A549 (cell line): ENCODE measurements around the gene CAT. TPM values are rescaled to one million over a fixed set of nuclear protein-coding genes. Genes with fewer than 3 reads are reported as not detected.

ENCODE experiments used
- ATAC-seq, 2 experiments: fragments of 200-7000 bp in 1 of 2; fragments of >200 bp in 1 of 2; cut with Nextera tagmentation in 1 of 2; cut with Tn5 transposase in 1 of 2; 3 replicates each; pipeline versions ENCODE4 v1.8.0 to v1.9.1; 2018 to 2020; ENCODE audit warnings: mild to moderate bottlenecking in 1 of 2, moderate library complexity in 1 of 2
- CTCF ChIA-PET: fragments of 300-600 bp; sonication (Branson Sonifier 250); formaldehyde crosslinking; extraction: SDS; loops from one replicate; lab custom pipeline; 2021; ENCODE audit warnings: antibody characterized with exemption, inconsistent platforms; lab: Yijun Ruan, JAX
- POLR2A ChIA-PET: fragments of 350-600 bp; formaldehyde crosslinking; extraction: SDS; loops from one replicate; lab custom pipeline; 2021; ENCODE audit warnings: antibody characterized with exemption, inconsistent platforms; lab: Yijun Ruan, JAX
- DNase-seq, 2 experiments: peaks; one replicate each; pipeline versions ENCODE4 v3.0.0 to v3.0.0-alpha.2; 2011 to 2016; ENCODE audit warnings: low read depth in 1 of 2, low spot score in 1 of 2
- FAIRE-seq: peaks from 2 replicates; lab custom pipeline; 2011; peaks lifted over from hg19 to GRCh38; lab: Jason Lieb, UNC
- H3K27ac ChIP-seq, 2 experiments: fragments of >200 bp; sonication (Bioruptor Twin); formaldehyde crosslinking; 3 replicates each; pipeline ENCODE4 v1.5.1; 2016 to 2017
- H3K4me1 ChIP-seq: fragments of >200 bp; sonication (Bioruptor Twin); formaldehyde crosslinking; 3 replicates; pipeline ENCODE4 v1.6.1; 2016
- H3K4me2 ChIP-seq: fragments of >200 bp; sonication (Bioruptor Twin); formaldehyde crosslinking; 3 replicates; pipeline ENCODE4 v1.6.1; 2016
- H3K4me3 ChIP-seq: fragments of >200 bp; sonication (Bioruptor Twin); formaldehyde crosslinking; 3 replicates; pipeline ENCODE4 v1.5.1; 2016
- H3K9me3 ChIP-seq: fragments of >200 bp; sonication (Bioruptor Twin); formaldehyde crosslinking; 3 replicates; pipeline ENCODE4 v1.6.1; 2016
- ATOH8 ChIP-seq: fragments of 250-450 bp; sonication (Bioruptor Pico); IDR thresholded peaks from 2 replicates; pipeline ENCODE4 v1.5.0; 2020; ENCODE audit warnings: low read depth, mild to moderate bottlenecking, moderate library complexity
- CBX2 ChIP-seq: fragments of 200-600 bp; sonication (generic); IDR thresholded peaks from 2 replicates; pipeline ENCODE4 v1.6.1; 2016; ENCODE audit warnings: low read depth, mild to moderate bottlenecking, borderline replicate concordance
- CBX8 ChIP-seq: fragments of 200-600 bp; sonication (generic); IDR thresholded peaks from 2 replicates; pipeline ENCODE4 v1.6.1; 2016
- CHD2 ChIP-seq: fragments of 150-350 bp; IDR thresholded peaks from 2 replicates; pipeline ENCODE4 v1.6.1; 2014; ENCODE audit warnings: low read length; ENCODE audit not compliant: partially characterized antibody
- CHD4 ChIP-seq: fragments of 200-600 bp; sonication (generic); IDR thresholded peaks from 2 replicates; pipeline ENCODE4 v1.6.1; 2016; ENCODE audit warnings: antibody characterized with exemption, mild to moderate bottlenecking, borderline replicate concordance
- CTCF ChIP-seq: fragments of >200 bp; sonication (Bioruptor Twin); formaldehyde crosslinking; IDR thresholded peaks from 3 replicates; pipeline ENCODE4 v1.5.1; 2016
- FOXS1 ChIP-seq: fragments of 250-450 bp; sonication (Bioruptor Pico); IDR thresholded peaks from 2 replicates; pipeline ENCODE4 v1.5.0; 2020; ENCODE audit warnings: mild to moderate bottlenecking, moderate library complexity
- HDAC2 ChIP-seq: fragments of 200-600 bp; sonication (generic); IDR thresholded peaks from 2 replicates; pipeline ENCODE4 v1.6.1; 2016
- HES2 ChIP-seq: fragments of >200 bp; sonication (Bioruptor Twin); formaldehyde crosslinking; IDR thresholded peaks from 2 replicates; pipeline ENCODE4 v1.6.1; 2016
- HMGXB4 ChIP-seq: fragments of 250-450 bp; sonication (Bioruptor Pico); IDR thresholded peaks from 2 replicates; pipeline ENCODE4 v1.5.0; 2021; ENCODE audit warnings: mild to moderate bottlenecking, moderate library complexity, borderline replicate concordance
- JUN ChIP-seq, 2 experiments: fragments of >200 bp; sonication (Bioruptor Twin); formaldehyde crosslinking; IDR thresholded peaks; 2 replicates in 1 of 2; 3 replicates in 1 of 2; pipeline ENCODE4 v1.6.1; 2016 to 2017
- KDM1A ChIP-seq: fragments of 200-600 bp; sonication (generic); IDR thresholded peaks from 2 replicates; pipeline ENCODE4 v1.6.1; 2016; ENCODE audit warnings: low read depth, mild to moderate bottlenecking
- KDM5A ChIP-seq: fragments of 200-600 bp; sonication (generic); IDR thresholded peaks from 2 replicates; pipeline ENCODE4 v1.6.1; 2016; ENCODE audit warnings: antibody characterized with exemption, mild to moderate bottlenecking
- MAX ChIP-seq: IDR thresholded peaks from 2 replicates; pipeline ENCODE4 v1.6.1; 2012
- MAZ ChIP-seq: fragments of 150-350 bp; IDR thresholded peaks from 2 replicates; pipeline ENCODE4 v1.6.1; 2014; ENCODE audit warnings: antibody characterized with exemption, low read depth, low read length, borderline replicate concordance
- MYC ChIP-seq: IDR thresholded peaks from 2 replicates; pipeline ENCODE4 v1.6.1; 2012; ENCODE audit warnings: mild to moderate bottlenecking, inconsistent platforms, low read length, improper control_type of control experiment, borderline replicate concordance
- NFE2L2 ChIP-seq: fragments of 150-350 bp; conservative IDR thresholded peaks from 2 replicates; pipeline ENCODE4 v1.6.1; 2014; ENCODE audit warnings: low read length
- NR3C1 ChIP-seq: fragments of >200 bp; sonication (Bioruptor Twin); formaldehyde crosslinking; IDR thresholded peaks from 3 replicates; pipeline ENCODE4 v1.6.1; 2017
- PHF8 ChIP-seq: fragments of 200-600 bp; sonication (generic); IDR thresholded peaks from 2 replicates; pipeline ENCODE4 v1.6.1; 2016; ENCODE audit warnings: low read depth, mild to moderate bottlenecking, antibody characterized with exemption, moderate library complexity, borderline replicate concordance
- POLR2A ChIP-seq: IDR thresholded peaks from 2 replicates; pipeline ENCODE4 v1.6.1; 2012; ENCODE audit warnings: mild to moderate bottlenecking, low read length
- RAD21 ChIP-seq, 2 experiments: fragments of >200 bp in 1 of 2; sonication (Bioruptor Twin) in 1 of 2; formaldehyde crosslinking in 1 of 2; IDR thresholded peaks in 1 of 2; conservative IDR thresholded peaks in 1 of 2; 2 replicates in 1 of 2; 3 replicates in 1 of 2; pipeline ENCODE4 v1.6.1; 2012 to 2018; ENCODE audit warnings: inconsistent platforms in 1 of 2
- SMC3 ChIP-seq: fragments of >200 bp; sonication (Bioruptor Twin); formaldehyde crosslinking; IDR thresholded peaks from 3 replicates; pipeline ENCODE4 v1.6.1; 2018; ENCODE audit warnings: inconsistent platforms
- SREBF2 ChIP-seq: fragments of 450-650 bp; IDR thresholded peaks from 2 replicates; pipeline ENCODE4 v1.6.1; 2014; ENCODE audit warnings: mild to moderate bottlenecking, moderate library complexity
- TFCP2L1 ChIP-seq: fragments of 250-450 bp; sonication (Bioruptor Pico); IDR thresholded peaks from 2 replicates; pipeline ENCODE4 v1.5.0; 2021; ENCODE audit warnings: mild to moderate bottlenecking
- TP53 ChIP-seq: fragments of 250-450 bp; sonication (Bioruptor Pico); IDR thresholded peaks from 2 replicates; pipeline ENCODE4 v1.5.0; 2021; ENCODE audit warnings: mild to moderate bottlenecking, moderate library complexity
- ZC3H11A ChIP-seq: fragments of 450-650 bp; IDR thresholded peaks from 2 replicates; pipeline ENCODE4 v1.6.1; 2014; ENCODE audit warnings: antibody characterized with exemption, mild to moderate bottlenecking
- WGBS: methylation state at CpG from one replicate; pipeline ENCODE4 v1.1.6; 2017; ENCODE audit errors: missing lambda C conversion rate; 5-methylcytosine and 5-hydroxymethylcytosine counted together
- polyA plus RNA-seq, 4 experiments: library from polyadenylated mRNA; depleted of rRNA in 3 of 4; stranded (reverse); fragments of >200 nt; fragmentation: RNase III in 1 of 4; extraction: RNeasy Plus Mini Kit Qiagen cat#74134 plus additional on column Dnase treatment in 1 of 4; gene quantifications; 2 replicates in 3 of 4; 3 replicates in 1 of 4; pipeline ENCODE4 v1.2.3, GENCODE V29; 2011 to 2017

CAT gene
- polyA plus RNA-seq, 2 of the 4 experiments (the other 2 are of a cell fraction) = 51.2 to 74.2 TPM

GRCh38 chr11:34519595-34520235 lies 81.0 kb downstream of the CAT start:
- TF ChIP-seq CHD4 = no peak
- no peak for TF ChIP-seq TFCP2L1 (CRISPR knock-in tag)
- TF ChIP-seq POLR2A = no peak
- no peak for TF ChIP-seq CBX2
- TF ChIP-seq CTCF = no peak
- no peak for TF ChIP-seq CHD2
- TF ChIP-seq MAX = no peak
- no peak for TF ChIP-seq NFE2L2
- no peak for TF ChIP-seq RAD21 (conservative IDR thresholded peaks at IDR 0.05 in 1 of 2, IDR thresholded peaks at IDR 0.05 in 1 of 2)
- no peak for TF ChIP-seq JUN (IDR thresholded peaks at IDR 0.05)
- Histone ChIP-seq H3K4me3 (no peak overlapping the region), H3K27ac (no peak overlapping the region), H3K4me1 (no peaks in the 10 kb centered on the region), H3K4me2 (no peak overlapping the region), H3K9me3 (no peaks in the 10 kb centered on the region)
- DNase-seq = no peak
- WGBS = 83% methylated on average over 2 of the region's 2 CpGs
- CTCF ChIA-PET = interaction anchor here (0.7 to 2.4 kb wide), 6 partner anchors 9 to 872 kb away, joined by 3 to 5 read pairs (median 3); no protein-coding TSS in a partner anchor
- POLR2A ChIA-PET = no interaction called here
- no peak for FAIRE-seq
- ATAC-seq = no peak

- Histone ChIP-seq H3K9me3 (no peaks in the 10 kb centered on the region), H3K27ac (no peak overlapping the region), H3K4me2 (no peak overlapping the region), H3K4me1 (no peaks in the 10 kb centered on the region), H3K4me3 (no peak overlapping the region)
- DNase-seq (no peak), ATAC-seq (no peak), FAIRE-seq (no peak)
- CTCF ChIA-PET = interaction anchor here (2.0 to 2.4 kb wide), 2 partner anchors 9 to 369 kb away, joined by 5 to 11 read pairs; partner anchors contain the start of gene ELF5
- TF ChIP-seq ZC3H11A (no peak), HMGXB4 (CRISPR knock-in tag) (no peak), CHD2 (no peak), CBX8 (no peak), HDAC2 (no peak), NR3C1 (no peak), FOXS1 (CRISPR knock-in tag) (no peak), ATOH8 (no peak), TP53 (no peak), SMC3 (no peak), MAZ (no peak), PHF8 (no peak), SREBF2 (no peak), RAD21 (conservative IDR thresholded peaks at IDR 0.05 in 1 of 2, IDR thresholded peaks at IDR 0.05 in 1 of 2) (no peak), MYC (no peak), KDM5A (no peak), TFCP2L1 (CRISPR knock-in tag) (no peak), KDM1A (no peak), HES2 (no peak)
- POLR2A ChIA-PET = no interaction called here
These were observed 82.5 kb downstream of the CAT start for GRCh38 chr11:34521265-34521664.
